OCI-LY7 (cell line): ENCODE results near the gene LARGE1. TPM values are rescaled to one million over a fixed set of nuclear protein-coding genes. Genes with fewer than 3 reads are reported as not detected.
A peak's percentile ranks its signal among the peaks of the same experiment; 100 is the strongest.

ENCODE experiments used
- BruUV-seq: library from RNA; stranded (reverse); fragments of 400-500 nt; replicated peaks from 2 replicates; lab custom pipeline; 2021; lab: Mats Ljungman, UMichigan
- CTCF ChIA-PET: fragments of 300-600 bp; sonication (Branson Sonifier 250); formaldehyde crosslinking; loops from one replicate; lab custom pipeline; 2022; ENCODE audit warnings: antibody characterized with exemption; ENCODE audit not compliant: unreplicated experiment; lab: Charles Lee
- POLR2A ChIA-PET: fragments of 300-600 bp; sonication (Branson Sonifier 250); formaldehyde crosslinking; loops from one replicate; lab custom pipeline; 2022; ENCODE audit warnings: antibody characterized with exemption; lab: Charles Lee
- DNase-seq: peaks from one replicate; pipeline ENCODE4 v3.0.0-alpha.2; 2015; ENCODE audit warnings: low spot score
- H2AFZ ChIP-seq: fragments of 200-600 bp; sonication (generic), shearing (Covaris generic); 2 replicates; pipeline ENCODE4 v1.6.1; 2014; ENCODE audit warnings: mild to moderate bottlenecking, antibody characterized with exemption, low read length, moderate library complexity
- H3K27ac ChIP-seq: fragments of 200-600 bp; sonication (generic); 2 replicates; pipeline ENCODE4 v1.5.1; 2014; ENCODE audit warnings: mixed run types, low read depth, mild to moderate bottlenecking, moderate library complexity, low read length, inconsistent platforms; ENCODE audit not compliant: poor library complexity, severe bottlenecking
- H3K36me3 ChIP-seq: fragments of 200-600 bp; sonication (generic); 2 replicates; pipeline ENCODE4 v1.6.1; 2014; ENCODE audit warnings: mild to moderate bottlenecking, antibody characterized with exemption, low read length, moderate library complexity, mixed read lengths; ENCODE audit not compliant: insufficient read depth
- H3K4me1 ChIP-seq: fragments of 200-600 bp; sonication (generic); 2 replicates; pipeline ENCODE4 v1.5.1; 2014; ENCODE audit warnings: mild to moderate bottlenecking, low read length; ENCODE audit not compliant: insufficient read depth, poor library complexity, severe bottlenecking
- H3K4me2 ChIP-seq: fragments of 200-600 bp; sonication (generic); 2 replicates; pipeline ENCODE4 v1.6.1; 2014; ENCODE audit warnings: mild to moderate bottlenecking, low read length
- H3K4me3 ChIP-seq: fragments of 200-600 bp; sonication (generic); 2 replicates; pipeline ENCODE4 v1.5.1; 2014; ENCODE audit warnings: mild to moderate bottlenecking, low read depth, low read length; ENCODE audit not compliant: poor library complexity, severe bottlenecking
- H3K79me2 ChIP-seq: fragments of 200-600 bp; sonication (generic); 2 replicates; pipeline ENCODE4 v1.6.1; 2016; ENCODE audit warnings: low read depth, mild to moderate bottlenecking, low read length, moderate library complexity, mixed read lengths; ENCODE audit not compliant: insufficient read depth
- H3K9me2 ChIP-seq: fragments of 200-600 bp; sonication (generic); 2 replicates; pipeline ENCODE4 v1.6.1; 2016; ENCODE audit warnings: mild to moderate bottlenecking, low read length, mixed read lengths; ENCODE audit not compliant: insufficient read depth
- H3K9me3 ChIP-seq: fragments of 200-600 bp; sonication (generic); 2 replicates; pipeline ENCODE4 v1.6.1; 2014; ENCODE audit warnings: mild to moderate bottlenecking, mixed run types, low read length, mixed read lengths
- H4K20me1 ChIP-seq: fragments of 200-600 bp; sonication (generic); 2 replicates; pipeline ENCODE4 v1.6.1; 2014; ENCODE audit warnings: mild to moderate bottlenecking, antibody characterized with exemption, low read length, moderate library complexity, mixed read lengths; ENCODE audit not compliant: insufficient read depth
- EZH2phosphoT487 ChIP-seq: fragments of 200-600 bp; sonication (generic); IDR thresholded peaks from 2 replicates; pipeline ENCODE4 v1.6.1; 2018; ENCODE audit warnings: low read depth, borderline replicate concordance, mild to moderate bottlenecking, mixed run types, antibody characterized with exemption, low read length, moderate library complexity, mixed read lengths
- intact Hi-C: fragments of 100-400 bp; cut with micrococcal nuclease; formaldehyde crosslinking; loops from one replicate; pipeline ENCODE4 v1.10.0; 2022; ENCODE audit not compliant: unreplicated experiment
- total RNA-seq, 2 experiments: library from RNA; depleted of rRNA in 1 of 2; stranded (reverse); fragments of >200 nt in 1 of 2; shearing (Covaris generic) in 1 of 2; gene quantifications; 2 replicates each; pipeline ENCODE4 v1.2.3, GENCODE V29; 2014 to 2022
- TF ChIP-seq, protein P1 (sequence below): fragments of 200-600 bp; sonication (generic); conservative IDR thresholded peaks from 2 replicates; pipeline ENCODE4 v1.5.1; 2014; ENCODE audit warnings: mild to moderate bottlenecking, antibody characterized with exemption, low read length, moderate library complexity, mixed read lengths

The LARGE1 gene
- total RNA-seq, 2 experiments from 2014 or later: 31.5 to 31.9 TPM

DNA sequence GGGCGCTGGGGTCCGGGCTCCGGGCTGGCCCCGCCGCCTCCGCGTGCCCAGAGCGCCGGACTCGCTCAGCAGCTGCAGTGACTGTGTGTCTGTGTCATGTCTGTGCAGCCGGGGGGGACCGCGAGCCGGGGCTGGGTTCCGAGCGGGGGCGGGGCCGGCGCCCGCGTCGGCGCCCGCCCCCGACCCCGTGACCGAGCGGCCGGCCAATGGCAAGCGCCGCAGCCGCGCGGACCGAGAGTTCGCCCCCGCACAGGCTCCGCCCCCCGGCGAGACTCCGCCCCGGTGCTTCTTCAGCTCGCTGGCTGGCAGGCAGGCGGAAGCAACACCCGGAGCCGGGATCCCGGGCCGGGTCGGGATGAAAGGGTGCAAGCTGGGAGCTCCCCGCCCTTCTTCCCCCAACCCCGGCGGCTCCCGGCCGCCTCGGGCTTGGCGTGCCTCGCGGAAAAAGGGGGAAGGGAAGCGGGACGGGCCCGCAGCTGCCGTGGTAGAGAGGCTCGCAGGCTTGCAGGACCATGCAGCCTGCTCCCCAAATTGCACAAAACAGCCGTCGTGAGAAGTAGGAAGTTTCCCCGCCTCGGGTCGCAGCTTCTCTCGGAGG is 750 bp upstream of the LARGE1 start:
- TF ChIP-seq, protein P1, sequence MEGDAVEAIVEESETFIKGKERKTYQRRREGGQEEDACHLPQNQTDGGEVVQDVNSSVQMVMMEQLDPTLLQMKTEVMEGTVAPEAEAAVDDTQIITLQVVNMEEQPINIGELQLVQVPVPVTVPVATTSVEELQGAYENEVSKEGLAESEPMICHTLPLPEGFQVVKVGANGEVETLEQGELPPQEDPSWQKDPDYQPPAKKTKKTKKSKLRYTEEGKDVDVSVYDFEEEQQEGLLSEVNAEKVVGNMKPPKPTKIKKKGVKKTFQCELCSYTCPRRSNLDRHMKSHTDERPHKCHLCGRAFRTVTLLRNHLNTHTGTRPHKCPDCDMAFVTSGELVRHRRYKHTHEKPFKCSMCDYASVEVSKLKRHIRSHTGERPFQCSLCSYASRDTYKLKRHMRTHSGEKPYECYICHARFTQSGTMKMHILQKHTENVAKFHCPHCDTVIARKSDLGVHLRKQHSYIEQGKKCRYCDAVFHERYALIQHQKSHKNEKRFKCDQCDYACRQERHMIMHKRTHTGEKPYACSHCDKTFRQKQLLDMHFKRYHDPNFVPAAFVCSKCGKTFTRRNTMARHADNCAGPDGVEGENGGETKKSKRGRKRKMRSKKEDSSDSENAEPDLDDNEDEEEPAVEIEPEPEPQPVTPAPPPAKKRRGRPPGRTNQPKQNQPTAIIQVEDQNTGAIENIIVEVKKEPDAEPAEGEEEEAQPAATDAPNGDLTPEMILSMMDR: no peak
- no peak for TF ChIP-seq EZH2phosphoT487
- Histone ChIP-seq H3K79me2 (no peaks in the 10 kb centered on the region), H3K36me3 (no peaks in the 10 kb centered on the region), H3K4me2 (peak overlapping the region; percentile 100), H4K20me1 (peaks cover 19% of the 10 kb centered on the region; the same call in 1 of the 2 replicates), H3K4me3 (peak overlapping the region; percentile 74), H3K4me1 (peaks cover 41% of the 10 kb centered on the region), H3K27ac (no peak overlapping the region), H3K9me2 (no peaks in the 10 kb centered on the region), H3K9me3 (no peaks in the 10 kb centered on the region), H2AFZ (peak overlapping the region; percentile 84)
- CTCF ChIA-PET: no interaction called here
- POLR2A ChIA-PET: interaction anchor here (0.6 to 1.2 kb wide), 5 partner anchors 46 to 621 kb away, joined by 3 to 4 read pairs (median 3); no protein-coding TSS in a partner anchor
- intact Hi-C loops: loop anchor here (1.0 to 5.0 kb wide), 3 partner anchors 24 to 622 kb away; no protein-coding TSS in a partner anchor
- peak; percentile 97 for DNase-seq
- BruUV-seq: no TSS peak

DNA sequence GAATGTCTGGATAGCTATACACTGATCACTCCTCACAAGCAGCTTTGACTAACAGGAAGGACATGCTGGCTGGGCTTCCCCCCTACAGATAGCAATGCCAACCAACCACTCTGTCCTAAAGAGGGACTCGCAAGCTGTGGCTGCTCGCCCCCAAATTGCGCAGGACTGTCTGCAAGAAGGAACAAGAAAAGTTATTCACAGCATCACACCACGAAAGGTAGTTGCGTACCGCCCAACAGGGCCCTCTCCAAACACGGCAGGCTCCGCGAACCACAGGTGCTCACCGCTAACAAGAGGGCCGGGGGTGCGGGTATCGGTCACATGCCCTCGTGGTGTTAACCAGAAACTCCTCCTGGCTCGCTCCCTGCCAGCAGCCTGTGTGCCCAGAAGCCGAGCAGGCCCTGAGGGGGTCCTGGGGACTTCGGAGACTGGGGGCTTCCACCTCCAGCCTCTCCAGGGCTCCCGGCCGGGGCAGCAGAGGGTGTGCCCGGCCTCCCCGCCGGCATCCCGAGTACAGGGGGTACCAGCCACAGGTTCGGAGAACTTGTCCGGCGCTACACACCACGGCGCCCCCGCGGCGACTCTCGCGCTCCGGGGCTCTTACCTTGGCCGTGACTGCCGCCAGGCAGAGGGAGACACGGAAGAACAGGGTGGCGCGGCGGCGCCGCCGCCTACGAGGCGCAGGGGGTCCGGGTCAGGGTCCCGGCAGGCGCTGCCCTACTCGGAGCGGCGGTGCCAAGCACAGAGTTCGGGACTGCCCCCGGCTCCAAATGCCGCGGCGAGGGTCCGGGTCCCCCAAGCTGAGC is 682 bp downstream of the LARGE1 start:
- H3K9me3 ChIP-seq: no peaks in the 10 kb centered on the region
- BruUV-seq: no TSS peak
- CTCF ChIA-PET: interaction anchor here (0.5 to 0.6 kb wide), 2 partner anchors 350 to 453 kb away, joined by 3 to 7 read pairs; no protein-coding TSS in a partner anchor
- DNase-seq: peak; percentile 52
- H3K4me3 ChIP-seq: peak overlapping the region; percentile 77
- no peaks in the 10 kb centered on the region for H3K36me3 ChIP-seq
- no peaks in the 10 kb centered on the region for H3K9me2 ChIP-seq
- no peak overlapping the region for H2AFZ ChIP-seq
- no peak for TF ChIP-seq EZH2phosphoT487
- intact Hi-C loops: loop anchor here (1.0 to 5.0 kb wide), 5 partner anchors 23 to 602 kb away; no protein-coding TSS in a partner anchor
- no peak overlapping the region for H3K27ac ChIP-seq
- POLR2A ChIA-PET: interaction anchor here (0.7 to 1.2 kb wide), 4 partner anchors 68 to 620 kb away, joined by 3 to 7 read pairs (median 4); no protein-coding TSS in a partner anchor
- no peaks in the 10 kb centered on the region for H3K79me2 ChIP-seq
- H4K20me1 ChIP-seq: peaks cover 19% of the 10 kb centered on the region; the same call in 1 of the 2 replicates
- peaks cover 46% of the 10 kb centered on the region for H3K4me1 ChIP-seq
- peak overlapping the region; percentile 98 for H3K4me2 ChIP-seq

DNA sequence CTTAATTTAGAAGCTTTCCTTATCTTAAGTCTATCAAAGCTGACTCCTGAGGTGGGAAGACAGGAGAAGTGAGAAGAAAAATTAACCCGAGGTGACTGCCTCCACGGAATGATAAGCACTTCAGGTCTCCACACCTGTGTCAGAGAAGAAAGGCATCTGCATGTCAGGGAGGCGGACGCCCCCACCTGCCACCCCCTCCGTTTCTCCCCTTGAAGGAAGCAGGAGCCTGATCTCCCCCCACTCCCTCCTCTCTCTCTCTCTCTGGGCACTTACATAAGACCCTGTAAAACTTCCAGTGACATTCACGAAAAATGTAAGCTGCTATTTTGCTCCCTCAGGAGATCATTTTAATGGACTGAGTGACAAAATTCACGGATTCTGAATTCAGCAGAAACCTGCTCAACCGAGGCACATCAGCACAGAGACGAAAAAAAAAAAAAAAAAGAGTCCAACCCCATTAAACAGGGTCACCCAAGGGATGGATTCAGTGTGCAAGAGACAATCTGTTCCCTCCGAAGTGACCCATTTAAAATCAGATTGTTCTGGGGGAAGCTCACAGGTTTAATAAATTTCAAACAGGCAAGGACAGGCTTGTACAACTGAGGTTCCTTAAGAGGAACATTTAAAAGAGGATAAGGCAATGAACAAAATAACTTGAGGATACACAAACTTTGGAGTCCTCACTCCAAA is 1.5 kb downstream of the LARGE1 start:
- H3K4me2 ChIP-seq: peak overlapping the region; percentile 98
- intact Hi-C loops: loop anchor here (1.0 to 5.0 kb wide), 4 partner anchors 162 to 617 kb away; no protein-coding TSS in a partner anchor
- ChIA-PET CTCF (interaction anchor here (0.5 kb wide), 1 partner anchor 540 kb away, joined by 3 read pairs; no protein-coding TSS in a partner anchor), POLR2A (interaction anchor here (0.6 to 1.2 kb wide), 4 partner anchors 68 to 619 kb away, joined by 3 to 7 read pairs (median 4); no protein-coding TSS in a partner anchor)
- no peak overlapping the region for H2AFZ ChIP-seq
- H3K9me2 ChIP-seq: no peaks in the 10 kb centered on the region
- H3K4me3 ChIP-seq: peak overlapping the region; percentile 77
- H3K79me2 ChIP-seq: no peaks in the 10 kb centered on the region
- TF ChIP-seq, protein P1: no peak
- TF ChIP-seq EZH2phosphoT487: no peak
- no peak overlapping the region for H3K27ac ChIP-seq
- BruUV-seq: TSS peak; percentile 56
- DNase-seq: no peak
- H3K9me3 ChIP-seq: no peaks in the 10 kb centered on the region
- H4K20me1 ChIP-seq: peaks cover 19% of the 10 kb centered on the region; the same call in 1 of the 2 replicates
- H3K4me1 ChIP-seq: peaks cover 48% of the 10 kb centered on the region
- no peaks in the 10 kb centered on the region for H3K36me3 ChIP-seq
